HG03520 (cell line): ENCODE measurements around the gene MR1.

Source experiments
- ATAC-seq: cut with Tn5 transposase; IDR thresholded peaks from one replicate; pipeline ENCODE4 v1.9.1; 2021; ENCODE audit warnings: mild to moderate bottlenecking, moderate library complexity; ENCODE audit not compliant: unreplicated experiment

The MR1 gene

GRCh38 chr1:181106479-181106878, 72.7 kb downstream of the MR1 start:
- no peak for ATAC-seq

- no peak for ATAC-seq
Measured at GRCh38 chr1:181107711-181108110, 73.9 kb downstream of the MR1 start.

GRCh38 chr1:181108304-181108867, 74.6 kb downstream of the MR1 start:
- no peak for ATAC-seq

GRCh38 chr1:181110013-181110412, 76.2 kb downstream of the MR1 start:
- no peak for ATAC-seq
